ENCODE measurements around the gene CDH20. TPM values are rescaled to one million over a fixed set of nuclear protein-coding genes. Genes with fewer than 3 reads are reported as not detected.

The CDH20 gene
- polyA plus RNA-seq, 3 donors: not detected

DNA sequence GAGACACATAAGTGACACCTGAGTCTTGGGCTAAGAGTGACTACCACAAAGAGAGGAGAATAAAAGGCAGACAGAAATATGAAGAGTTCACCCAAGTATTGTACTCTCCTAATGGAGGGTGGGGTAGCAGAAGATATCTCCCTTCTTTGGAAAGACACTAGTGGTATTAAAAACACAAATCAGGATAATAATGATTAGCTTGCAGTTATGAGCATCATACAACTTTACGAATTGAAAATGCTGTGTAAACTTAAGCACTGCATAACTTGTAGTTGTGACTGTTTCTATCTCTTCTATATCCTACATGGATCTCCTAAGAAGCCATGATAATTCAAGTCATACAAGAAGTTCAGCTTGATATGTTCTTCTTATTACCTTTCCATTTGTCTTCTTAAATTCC is 38.1 kb upstream of the CDH20 start:
- Histone ChIP-seq H4K20me1 (ENCODE audit: insufficient read depth, low read length) (no peaks in the 10 kb centered on the region), H3K4me3 (replicated peaks in 1 of 3; ENCODE audit: low read depth in 2 of 3, low read length in 3 of 3) (no peak overlapping the region), H3K4me2 (replicated peaks; ENCODE audit: extremely low read depth, low read length, poor library complexity, severe bottlenecking) (no peak overlapping the region), H3K36me3 (replicated peaks in 1 of 2; ENCODE audit: control insufficient read depth in 1 of 2, insufficient read depth in 2 of 2, low read length in 2 of 2) (no peaks in the 10 kb centered on the region), H3K4me1 (ENCODE audit: control insufficient read depth in 1 of 2, insufficient read depth in 2 of 2, low read length in 2 of 2) (no peaks in the 10 kb centered on the region), H2AFZ (ENCODE audit: insufficient read depth, low read depth, low read length, poor library complexity, severe bottlenecking) (no peak overlapping the region), H3K27ac (ENCODE audit: low read depth in 1 of 2, low read length in 2 of 2) (no peak overlapping the region), H3K79me2 (ENCODE audit: insufficient read depth, low read length) (no peaks in the 10 kb centered on the region), H3K9me3 (replicated peaks in 1 of 2; ENCODE audit: control insufficient read depth in 1 of 2, insufficient read depth in 1 of 2, low read length in 2 of 2) (no peaks in the 10 kb centered on the region), H3K9ac (ENCODE audit: insufficient read depth, low read length, poor library complexity, severe bottlenecking) (no peak overlapping the region), H3K27me3 (ENCODE audit: control insufficient read depth in 2 of 2, insufficient read depth in 2 of 2, low read length in 2 of 2) (no peaks in the 10 kb centered on the region)
- no CpG with 5 or more reads among the region's 1 CpG for WGBS (ENCODE audit: insufficient coverage)
- Mint-ChIP-seq H3K27ac (no peak overlapping the region), H3K36me3 (no peaks in the 10 kb centered on the region), H3K27me3 (ENCODE audit: low read depth in 3 of 3) (peaks cover 0 to 2% (median 0%) of the 10 kb centered on the region in 3 donors), H3K4me3 (no peak overlapping the region), H3K9me3 (peaks cover 0 to 2% (median 0%) of the 10 kb centered on the region in 7 donors), H3K4me1 (no peaks in the 10 kb centered on the region)
- intact Hi-C loops (cut with micrococcal nuclease): no loop called here
- TF ChIP-seq, protein P1, sequence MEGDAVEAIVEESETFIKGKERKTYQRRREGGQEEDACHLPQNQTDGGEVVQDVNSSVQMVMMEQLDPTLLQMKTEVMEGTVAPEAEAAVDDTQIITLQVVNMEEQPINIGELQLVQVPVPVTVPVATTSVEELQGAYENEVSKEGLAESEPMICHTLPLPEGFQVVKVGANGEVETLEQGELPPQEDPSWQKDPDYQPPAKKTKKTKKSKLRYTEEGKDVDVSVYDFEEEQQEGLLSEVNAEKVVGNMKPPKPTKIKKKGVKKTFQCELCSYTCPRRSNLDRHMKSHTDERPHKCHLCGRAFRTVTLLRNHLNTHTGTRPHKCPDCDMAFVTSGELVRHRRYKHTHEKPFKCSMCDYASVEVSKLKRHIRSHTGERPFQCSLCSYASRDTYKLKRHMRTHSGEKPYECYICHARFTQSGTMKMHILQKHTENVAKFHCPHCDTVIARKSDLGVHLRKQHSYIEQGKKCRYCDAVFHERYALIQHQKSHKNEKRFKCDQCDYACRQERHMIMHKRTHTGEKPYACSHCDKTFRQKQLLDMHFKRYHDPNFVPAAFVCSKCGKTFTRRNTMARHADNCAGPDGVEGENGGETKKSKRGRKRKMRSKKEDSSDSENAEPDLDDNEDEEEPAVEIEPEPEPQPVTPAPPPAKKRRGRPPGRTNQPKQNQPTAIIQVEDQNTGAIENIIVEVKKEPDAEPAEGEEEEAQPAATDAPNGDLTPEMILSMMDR (IDR thresholded peaks at IDR 0.05): no peak
- no peak for DNase-seq

DNA sequence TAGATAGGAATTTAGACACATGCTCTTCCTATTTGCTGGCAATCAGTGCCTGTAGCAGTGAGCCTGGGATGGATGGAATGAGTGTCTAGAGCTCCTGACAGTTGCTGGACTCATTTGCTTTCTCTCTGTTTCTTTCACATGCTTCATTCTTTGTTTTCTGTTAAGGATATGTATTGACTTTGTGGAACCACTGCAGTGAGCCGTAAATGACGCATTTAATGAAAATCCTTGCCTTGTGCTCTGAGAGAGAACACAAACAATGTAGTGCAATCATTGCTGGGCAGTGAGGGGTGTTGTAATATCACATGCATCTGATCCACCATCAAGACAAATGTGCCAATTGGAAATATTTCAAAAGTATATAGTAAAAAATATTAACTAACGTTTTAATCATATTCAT is 25.2 kb upstream of the CDH20 start:
- H3K4me3 ChIP-seq (replicated peaks in 1 of 3; ENCODE audit: low read depth in 2 of 3, low read length in 3 of 3): no peak overlapping the region
- no CpG with 5 or more reads among the region's 3 CpGs for WGBS (ENCODE audit: insufficient coverage)

More for the DNA sequence above, 25.2 kb upstream of the CDH20 start:
- Mint-ChIP-seq H3K4me3 (no peak overlapping the region), H3K27me3 (ENCODE audit: low read depth in 3 of 3) (peaks cover 0 to 4% (median 0%) of the 10 kb centered on the region in 3 donors), H3K36me3 (no peaks in the 10 kb centered on the region), H3K9me3 (peaks cover 0 to 4% (median 3%) of the 10 kb centered on the region in 7 donors), H3K4me1 (no peaks in the 10 kb centered on the region), H3K27ac (no peak overlapping the region)
- Histone ChIP-seq H3K9me3 (replicated peaks in 1 of 2; ENCODE audit: control insufficient read depth in 1 of 2, insufficient read depth in 1 of 2, low read length in 2 of 2) (peaks cover 0 to 2% of the 10 kb centered on the region in 2 donors), H3K4me2 (replicated peaks; ENCODE audit: extremely low read depth, low read length, poor library complexity, severe bottlenecking) (no peak overlapping the region), H3K4me1 (ENCODE audit: control insufficient read depth in 1 of 2, insufficient read depth in 2 of 2, low read length in 2 of 2) (no peaks in the 10 kb centered on the region), H3K79me2 (ENCODE audit: insufficient read depth, low read length) (no peaks in the 10 kb centered on the region), H3K27ac (ENCODE audit: low read depth in 1 of 2, low read length in 2 of 2) (no peak overlapping the region), H3K36me3 (replicated peaks in 1 of 2; ENCODE audit: control insufficient read depth in 1 of 2, insufficient read depth in 2 of 2, low read length in 2 of 2) (no peaks in the 10 kb centered on the region), H3K27me3 (ENCODE audit: control insufficient read depth in 2 of 2, insufficient read depth in 2 of 2, low read length in 2 of 2) (no peaks in the 10 kb centered on the region), H4K20me1 (ENCODE audit: insufficient read depth, low read length) (no peaks in the 10 kb centered on the region), H2AFZ (ENCODE audit: insufficient read depth, low read depth, low read length, poor library complexity, severe bottlenecking) (no peak overlapping the region), H3K9ac (ENCODE audit: insufficient read depth, low read length, poor library complexity, severe bottlenecking) (no peak overlapping the region)
- TF ChIP-seq, protein P1 (IDR thresholded peaks at IDR 0.05): no peak
- intact Hi-C loops (cut with micrococcal nuclease): no loop called here
- DNase-seq: no peak
